Limb (tissue), 2 donors: ENCODE measurements around the gene UNC119B.
"Not testable (repeated sequence)": the region's sequence is repeated elsewhere in the genome, so short reads cannot be mapped to it uniquely, and the experiment has no call there.

Experiments
- DNase-seq, 2 donors: peaks; one replicate each; pipeline ENCODE4 v3.0.0-alpha.2; 2016; ENCODE audit errors: extremely low spot score in 2 of 2

The UNC119B gene

DNA sequence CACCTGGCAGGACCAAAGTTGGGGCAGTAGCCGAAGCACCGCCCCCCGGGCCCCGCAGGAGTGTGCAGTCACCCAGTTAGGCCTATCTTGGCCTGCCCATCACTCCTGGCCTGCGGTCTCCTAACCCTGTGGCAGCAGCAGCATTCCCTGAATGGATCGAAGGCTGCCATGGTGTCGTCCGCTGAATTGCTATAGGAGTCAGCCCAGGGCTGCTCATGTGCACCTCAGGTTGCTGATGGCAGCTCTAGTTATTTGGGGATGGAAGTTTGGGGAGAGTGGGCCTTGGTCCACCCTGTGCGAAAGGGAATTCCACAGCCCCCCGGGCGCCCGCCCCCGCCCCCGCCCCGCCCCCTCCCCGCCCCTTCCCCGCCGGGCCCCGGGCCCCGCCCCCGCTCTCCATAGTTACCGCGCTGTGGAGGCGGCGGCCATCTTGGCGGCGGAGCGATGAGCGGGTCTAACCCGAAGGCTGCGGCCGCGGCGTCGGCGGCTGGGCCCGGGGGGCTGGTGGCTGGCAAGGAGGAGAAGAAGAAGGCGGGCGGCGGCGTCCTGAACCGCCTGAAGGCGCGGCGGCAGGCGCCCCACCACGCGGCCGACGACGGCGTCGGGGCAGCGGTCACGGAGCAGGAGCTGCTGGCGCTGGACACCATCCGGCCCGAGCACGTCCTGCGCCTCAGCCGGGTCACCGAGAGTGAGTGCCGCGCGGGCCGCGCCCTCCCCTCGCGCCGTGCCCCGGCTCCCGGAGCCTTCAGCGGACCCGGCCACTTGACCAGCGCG is at the start of gene UNC119B:
Gene UNC119B (plus strand): TSS at position 428 of the 774 bp plus-strand sequence. CDS start 17 bp downstream, at position 445.
- DNase-seq = peak; percentile 60 to 88

DNA sequence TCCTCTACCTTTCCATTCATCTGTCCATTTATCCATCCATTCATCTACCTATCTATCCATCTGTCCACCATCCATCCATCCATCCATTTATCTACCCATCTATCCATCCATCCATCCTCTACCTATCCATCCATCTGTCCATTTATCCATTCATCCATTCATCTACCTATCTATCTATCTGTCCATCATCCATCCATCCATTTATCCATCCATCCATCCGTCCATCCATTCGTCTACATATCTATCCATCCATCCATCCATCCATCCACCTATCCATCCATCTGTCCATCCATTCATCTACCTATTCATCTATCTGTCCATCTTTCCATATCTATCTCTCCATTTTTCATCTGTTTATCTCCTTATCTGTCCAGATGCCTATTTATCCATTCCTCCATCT is 48.8 kb upstream of the UNC119B start:
- DNase-seq = no peak

DNA sequence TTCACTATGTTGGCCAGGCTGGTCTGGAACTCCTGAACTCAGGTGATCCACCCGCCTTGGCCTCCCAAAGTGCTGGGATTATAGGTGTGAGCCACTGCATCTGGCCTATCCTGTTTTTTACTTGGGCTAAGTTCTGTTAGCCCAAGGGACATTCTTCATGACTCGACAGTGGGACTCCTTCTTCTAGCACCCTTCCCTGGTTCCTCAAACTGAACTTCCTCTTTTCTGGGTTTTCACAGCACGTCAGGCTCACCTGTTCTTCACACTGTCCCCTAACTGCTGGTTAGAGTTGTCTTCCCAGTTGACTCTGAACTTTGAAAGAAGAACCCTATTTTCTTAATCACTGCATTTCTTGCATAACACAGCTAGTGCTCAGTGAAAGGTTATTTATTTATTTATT is 47.4 kb upstream of the UNC119B start:
- no peak for DNase-seq

DNA sequence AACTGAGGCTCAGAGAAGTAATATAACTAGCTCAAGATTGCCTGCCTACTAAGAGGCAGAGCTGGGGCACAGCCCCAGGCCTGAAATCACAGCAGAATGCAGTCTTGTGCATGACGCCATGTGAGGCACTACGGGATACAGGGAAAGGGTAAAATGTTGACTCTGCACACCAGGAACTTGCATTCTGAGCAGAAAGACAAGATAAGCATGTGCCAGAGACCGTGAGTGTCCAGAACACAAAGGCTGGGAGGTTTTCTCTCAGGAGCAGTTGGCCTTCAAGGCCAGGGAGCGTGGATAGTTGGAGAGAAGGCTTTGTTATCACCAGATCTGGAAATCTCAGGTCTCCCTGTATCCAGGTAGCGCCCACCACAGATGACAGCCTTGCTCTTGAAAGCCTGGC is 46.5 kb upstream of the UNC119B start:
- DNase-seq = no peak

DNA sequence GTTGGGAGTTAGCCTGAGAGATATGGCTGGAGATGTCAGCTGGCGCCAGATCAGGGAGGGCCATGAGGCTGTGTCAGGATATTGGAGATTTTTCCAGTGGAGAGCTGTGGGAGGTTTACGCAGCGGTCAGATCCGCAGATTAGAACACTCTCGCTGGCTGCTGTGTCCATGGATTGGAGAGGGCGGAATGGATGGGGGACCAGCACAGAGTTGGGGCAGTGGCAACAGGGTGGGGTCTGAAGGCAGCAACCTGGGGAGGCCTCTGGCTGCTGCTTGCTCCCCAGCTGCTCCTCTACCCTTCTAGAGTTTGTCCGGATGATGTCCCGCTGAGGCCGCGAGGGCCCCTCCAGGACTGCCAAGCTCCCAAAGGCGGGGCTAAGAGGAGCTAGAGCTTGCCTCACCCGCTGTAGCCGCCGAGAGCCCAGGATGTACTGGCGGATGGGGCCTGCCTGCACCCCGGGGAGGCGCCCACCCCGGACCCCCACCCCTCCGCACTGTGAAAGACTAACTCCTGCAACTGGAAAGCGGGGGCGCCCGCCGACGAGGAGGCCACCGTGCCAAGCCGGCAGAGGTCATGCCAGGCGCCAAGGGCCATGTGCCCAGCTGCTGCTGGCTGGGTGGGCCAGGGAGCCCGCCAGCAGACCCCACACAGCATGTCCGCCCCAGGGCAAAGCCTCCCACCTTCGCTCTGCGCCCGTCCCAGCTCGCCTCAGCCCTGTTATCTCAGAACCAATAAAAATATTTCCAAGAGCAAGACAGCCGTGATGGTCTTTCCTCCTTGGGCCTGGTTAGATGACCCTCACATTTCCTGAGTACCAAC is 43.5 kb upstream of the UNC119B start:
- no peak for DNase-seq

DNA sequence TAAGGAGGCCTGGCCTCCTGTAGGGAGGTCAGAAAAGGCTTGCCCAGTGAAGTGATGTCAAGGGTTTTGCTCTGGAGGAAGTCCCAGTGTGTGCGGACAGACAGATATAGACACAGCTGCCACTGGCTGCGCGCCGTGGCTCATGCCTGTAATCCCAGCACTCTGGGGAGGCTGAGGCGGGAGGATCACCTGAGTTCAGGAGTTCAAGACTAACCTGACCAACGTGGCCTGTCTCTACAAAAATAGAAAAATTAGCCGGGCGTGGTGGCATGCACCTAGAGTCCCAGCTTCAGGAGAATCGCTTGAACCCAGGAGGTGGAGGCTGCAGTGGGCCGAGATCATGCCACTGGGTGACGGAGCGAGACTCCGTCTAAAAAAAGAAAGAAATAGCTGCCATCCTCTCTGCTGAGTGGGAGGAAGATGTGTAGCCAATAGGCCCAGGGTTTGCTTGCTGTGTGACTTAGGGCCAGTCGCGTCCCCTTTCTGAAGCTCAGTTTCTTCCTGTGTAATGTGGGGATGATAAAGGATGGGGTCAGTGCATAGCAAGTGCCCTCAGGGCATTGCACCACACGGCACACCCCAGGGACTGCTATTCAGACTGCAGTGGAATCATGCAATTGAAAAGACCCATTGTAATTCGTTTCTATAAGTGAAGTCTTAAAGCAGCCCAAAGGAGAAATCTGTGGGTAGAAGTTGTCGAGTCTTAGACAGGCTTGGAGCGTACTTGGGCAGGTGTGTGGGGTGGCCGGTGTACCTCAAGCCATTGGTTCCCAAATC is 42.0 kb upstream of the UNC119B start:
- DNase-seq = no peak

DNA sequence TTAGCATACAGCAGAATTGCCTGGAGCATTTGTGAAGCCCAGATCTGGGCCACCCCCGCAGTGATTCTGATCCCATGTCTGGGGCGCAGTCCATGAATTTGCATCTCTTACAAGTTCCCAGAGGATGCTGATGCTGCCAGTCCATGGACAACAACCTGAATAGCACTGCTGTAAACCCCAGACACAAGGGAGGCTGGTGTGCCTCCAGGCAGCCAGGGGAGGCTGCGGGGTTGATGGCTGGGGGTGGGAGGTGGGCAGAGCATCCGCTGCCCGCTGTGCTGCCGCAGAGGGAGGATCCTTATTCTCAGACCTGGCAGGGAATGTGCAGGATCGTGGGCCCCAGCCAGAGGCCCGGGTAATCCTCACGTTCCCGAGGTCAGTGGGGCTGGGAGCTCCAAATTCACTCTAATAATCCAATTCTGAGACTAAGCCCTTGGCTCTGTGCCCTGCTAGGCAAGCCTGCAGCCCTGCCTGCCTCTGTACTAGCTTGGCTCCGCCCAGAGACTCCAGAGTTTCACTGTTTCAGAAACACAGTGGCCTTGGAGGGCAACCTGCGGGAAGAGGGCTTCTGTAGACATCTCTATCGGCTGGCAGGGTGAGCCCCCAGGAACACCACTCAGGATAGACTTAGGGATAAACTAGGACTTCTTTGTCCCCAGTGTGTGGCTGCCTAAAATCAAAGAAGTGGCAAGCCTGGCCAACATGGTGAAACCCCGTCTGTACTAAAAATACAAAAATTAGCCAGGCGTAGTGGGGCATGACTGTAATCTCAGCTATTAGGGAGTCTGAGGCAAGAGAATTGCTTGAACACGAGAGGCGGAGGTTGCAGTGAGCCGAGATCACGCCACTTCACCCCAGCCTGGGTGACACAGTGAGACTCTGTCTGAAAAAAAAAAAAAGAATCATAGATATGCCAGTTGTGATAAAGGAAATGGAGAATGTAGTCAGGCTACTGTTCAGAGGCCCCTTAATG is 41.1 kb upstream of the UNC119B start:
- no peak for DNase-seq

DNA sequence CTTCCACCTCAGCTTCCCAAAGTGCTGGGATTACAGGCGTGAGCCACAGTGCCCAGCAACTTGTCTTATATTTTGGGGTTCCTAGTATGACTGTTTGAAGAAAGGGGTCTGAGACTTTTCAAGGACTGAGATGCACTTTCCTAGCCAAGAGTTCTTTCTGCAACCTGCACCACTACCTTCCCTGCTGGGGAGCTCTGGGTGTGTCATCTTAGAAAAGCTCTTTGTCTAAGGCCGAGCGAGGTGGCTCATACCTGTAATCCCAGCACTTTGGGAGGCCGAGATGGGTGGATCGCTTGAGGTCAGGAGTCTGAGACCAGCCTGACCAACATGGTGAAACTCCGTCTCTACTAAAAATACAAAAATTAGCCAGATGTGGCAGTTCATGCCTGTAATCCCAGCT is 40.0 kb upstream of the UNC119B start:
- DNase-seq = not testable (repeated sequence)

DNA sequence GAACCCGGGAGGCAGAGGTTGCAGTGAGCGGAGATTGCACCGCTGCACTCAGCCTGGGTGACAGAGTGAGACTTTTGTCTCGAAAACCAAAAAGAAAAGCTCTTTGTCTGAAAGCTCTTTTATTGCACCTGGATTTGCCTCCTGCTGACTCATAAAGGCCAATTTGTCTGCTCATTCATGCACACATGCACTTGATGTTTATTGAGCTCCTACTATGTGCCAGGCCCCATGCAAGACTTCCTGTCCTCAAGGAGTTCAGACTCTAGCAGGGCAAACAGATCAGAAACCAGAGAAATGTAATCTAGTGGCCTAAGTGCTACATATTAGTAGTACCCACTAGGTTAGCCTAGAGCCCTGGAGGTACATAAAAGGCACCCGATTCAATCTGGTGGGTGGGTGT is 39.6 kb upstream of the UNC119B start:
- DNase-seq = no peak

DNA sequence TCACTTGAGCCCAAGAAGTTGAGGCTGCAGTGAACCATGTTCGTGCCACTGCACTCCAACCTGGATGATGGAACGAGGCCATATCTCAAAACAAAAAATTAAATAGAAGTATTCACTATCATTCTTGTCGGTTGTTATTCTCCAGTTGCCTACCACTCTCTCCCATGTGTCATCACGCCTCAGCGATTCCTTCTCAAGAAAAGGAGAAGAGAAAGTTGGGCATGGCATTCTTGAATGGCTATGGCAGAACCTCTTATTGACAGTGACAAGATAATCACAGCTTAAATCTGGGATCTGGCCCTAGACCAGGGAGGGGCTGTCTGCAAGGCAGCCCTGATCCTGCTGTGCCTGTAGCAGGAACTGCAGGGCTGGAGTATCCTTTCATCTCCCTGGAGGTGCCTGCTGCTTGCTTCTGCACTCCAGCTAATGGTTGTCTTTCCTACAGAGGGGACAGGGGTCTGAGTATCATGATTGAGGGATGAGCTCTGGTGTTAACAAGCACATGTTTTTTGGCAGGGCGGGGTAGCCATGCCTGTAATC is 36.1 kb upstream of the UNC119B start:
- no peak for DNase-seq

DNA sequence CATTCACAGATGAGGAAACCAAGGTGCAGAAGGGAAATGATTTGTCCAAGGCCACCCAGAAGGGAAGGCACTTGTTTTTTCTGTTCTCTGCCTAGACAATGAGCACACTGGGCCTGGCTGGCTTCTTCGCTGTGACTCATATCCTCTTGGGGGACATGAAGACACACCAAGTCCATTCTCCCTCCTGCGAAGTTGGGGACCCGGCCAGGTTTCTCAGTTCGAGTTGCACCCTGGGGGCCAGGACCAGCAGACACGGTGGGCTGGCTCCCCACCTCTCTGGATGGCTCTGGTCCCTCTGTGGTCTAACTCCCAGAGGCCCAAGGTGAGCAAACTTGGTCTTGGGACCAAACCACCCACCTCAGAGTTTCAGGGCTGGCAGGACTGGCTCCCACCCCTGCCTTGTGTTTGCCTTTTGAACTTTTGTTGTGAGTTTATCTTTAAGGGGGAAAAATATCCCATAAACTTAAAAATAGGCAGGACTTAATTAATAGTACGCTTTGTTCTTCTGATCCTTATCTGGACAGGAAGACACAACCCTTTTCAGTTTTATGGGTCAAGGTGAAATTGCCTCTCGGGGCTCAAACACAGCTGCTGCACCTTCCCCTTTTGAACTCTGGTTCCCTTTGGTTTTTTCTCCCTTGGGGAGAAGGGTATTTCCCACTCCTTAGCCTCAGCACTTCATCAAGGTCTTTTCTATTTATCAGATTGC is 32.3 kb upstream of the UNC119B start:
- no peak for DNase-seq

DNA sequence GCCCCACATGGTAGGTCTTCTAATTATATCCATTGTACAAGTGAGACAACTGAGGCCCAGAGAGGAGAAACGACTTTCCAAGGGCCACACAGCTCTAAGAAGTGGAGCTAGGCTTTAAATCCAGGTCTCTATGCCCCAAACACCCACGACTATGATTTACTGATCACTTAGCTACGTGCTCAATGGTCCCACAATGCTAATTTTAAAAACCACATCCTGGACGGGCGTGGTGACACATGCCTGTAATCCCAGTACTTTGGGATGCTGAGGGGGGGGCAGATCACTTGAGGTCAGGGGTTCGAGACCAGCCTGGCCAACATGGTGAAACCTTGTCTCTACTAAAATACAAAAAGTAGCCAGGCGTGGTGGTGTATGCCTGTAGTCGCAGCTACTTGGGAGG is 31.7 kb upstream of the UNC119B start:
- DNase-seq = no peak

DNA sequence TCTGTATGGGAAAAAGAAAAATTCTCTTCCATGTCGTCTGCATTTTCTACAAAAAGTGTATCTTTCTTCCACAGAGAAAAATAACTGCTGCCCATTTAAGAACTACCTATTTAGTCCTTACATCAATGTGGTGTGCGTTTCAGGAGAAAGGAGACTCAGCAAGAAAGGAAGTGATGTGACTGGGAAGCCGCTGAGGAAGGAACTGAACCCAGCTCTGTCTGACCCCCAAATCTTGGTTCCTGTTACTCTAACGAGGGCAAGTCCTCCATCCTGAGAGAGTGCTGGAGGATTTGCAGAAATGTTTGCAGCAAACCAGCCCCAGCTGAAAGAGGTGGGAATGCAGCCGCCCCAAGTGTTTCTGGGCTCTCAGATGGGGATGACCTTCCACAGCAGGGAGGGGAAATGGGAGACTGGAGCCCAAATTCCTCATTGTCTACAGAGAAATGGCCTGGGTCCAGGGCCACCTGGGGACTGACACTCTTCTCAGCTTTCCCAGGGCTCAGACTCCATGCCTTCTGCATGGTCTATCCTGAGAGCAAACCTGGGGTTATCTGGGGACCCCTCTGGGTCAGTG is 30.0 kb upstream of the UNC119B start:
- DNase-seq = no peak

DNA sequence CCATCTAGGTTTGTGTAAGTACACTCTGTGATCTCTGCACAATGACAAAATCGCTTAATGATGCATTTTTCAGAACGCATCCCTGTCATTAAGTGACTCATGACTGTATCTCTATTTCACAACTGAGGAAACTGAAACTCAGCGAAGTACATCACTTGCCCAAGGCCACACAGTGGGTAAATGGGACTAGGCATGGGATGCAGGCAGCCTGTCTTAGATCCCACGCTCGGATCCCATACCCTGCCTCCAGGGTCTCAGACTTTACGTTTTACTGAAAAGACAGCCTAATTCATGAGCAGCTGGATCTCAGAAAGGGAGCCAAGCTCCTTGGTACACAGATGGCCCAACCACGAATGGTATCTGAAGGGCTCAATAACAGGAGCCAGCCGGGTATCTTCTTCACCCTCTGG is 25.7 kb upstream of the UNC119B start:
- DNase-seq = no peak

DNA sequence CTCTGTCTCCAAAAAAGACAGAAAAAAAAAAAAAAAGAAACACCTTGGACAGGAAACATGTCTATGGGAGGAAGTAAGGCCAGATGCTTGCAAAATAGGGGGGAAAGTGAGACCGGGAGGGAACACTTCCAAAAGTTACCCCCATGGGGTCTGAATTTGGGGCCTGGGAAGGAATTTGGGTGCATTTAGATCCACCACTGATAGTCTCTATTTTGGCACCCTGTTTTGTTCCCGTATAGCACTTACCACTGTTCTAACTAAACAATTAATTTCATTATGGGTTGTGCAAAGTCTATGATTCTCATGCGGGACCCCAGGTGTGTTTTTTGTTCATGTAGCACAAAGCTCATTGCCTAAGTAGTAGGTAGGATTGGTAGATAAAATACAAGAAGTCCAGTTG is 24.7 kb upstream of the UNC119B start:
- DNase-seq = no peak

DNA sequence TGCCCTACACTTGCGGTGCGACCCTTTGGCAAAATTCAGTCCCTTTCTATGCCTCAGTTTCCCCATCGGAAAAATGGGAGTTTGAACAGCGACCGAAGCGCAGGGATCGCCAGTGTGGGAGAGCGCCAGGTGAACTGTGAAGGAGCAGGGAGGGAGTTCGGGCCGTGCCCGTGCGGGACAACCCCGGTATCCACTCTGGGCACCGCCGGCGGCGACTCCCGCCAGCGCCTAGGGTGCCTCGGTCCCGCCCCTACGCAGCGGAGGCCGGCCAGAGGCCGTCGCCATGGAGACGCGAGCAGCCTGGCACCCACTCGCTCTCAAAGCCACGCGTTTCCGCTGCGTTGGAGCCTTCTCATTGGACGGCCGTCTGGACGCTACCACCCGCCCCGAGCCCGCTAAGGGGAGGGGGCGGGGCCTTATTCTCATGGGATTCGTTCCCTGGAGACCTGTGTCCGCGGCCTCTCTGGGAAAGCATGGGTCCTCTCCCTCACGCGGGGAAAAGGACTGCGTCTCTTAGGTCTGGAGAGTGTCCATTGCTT is 24.0 kb upstream of the UNC119B start:
- DNase-seq = peak; percentile 91 to 94

DNA sequence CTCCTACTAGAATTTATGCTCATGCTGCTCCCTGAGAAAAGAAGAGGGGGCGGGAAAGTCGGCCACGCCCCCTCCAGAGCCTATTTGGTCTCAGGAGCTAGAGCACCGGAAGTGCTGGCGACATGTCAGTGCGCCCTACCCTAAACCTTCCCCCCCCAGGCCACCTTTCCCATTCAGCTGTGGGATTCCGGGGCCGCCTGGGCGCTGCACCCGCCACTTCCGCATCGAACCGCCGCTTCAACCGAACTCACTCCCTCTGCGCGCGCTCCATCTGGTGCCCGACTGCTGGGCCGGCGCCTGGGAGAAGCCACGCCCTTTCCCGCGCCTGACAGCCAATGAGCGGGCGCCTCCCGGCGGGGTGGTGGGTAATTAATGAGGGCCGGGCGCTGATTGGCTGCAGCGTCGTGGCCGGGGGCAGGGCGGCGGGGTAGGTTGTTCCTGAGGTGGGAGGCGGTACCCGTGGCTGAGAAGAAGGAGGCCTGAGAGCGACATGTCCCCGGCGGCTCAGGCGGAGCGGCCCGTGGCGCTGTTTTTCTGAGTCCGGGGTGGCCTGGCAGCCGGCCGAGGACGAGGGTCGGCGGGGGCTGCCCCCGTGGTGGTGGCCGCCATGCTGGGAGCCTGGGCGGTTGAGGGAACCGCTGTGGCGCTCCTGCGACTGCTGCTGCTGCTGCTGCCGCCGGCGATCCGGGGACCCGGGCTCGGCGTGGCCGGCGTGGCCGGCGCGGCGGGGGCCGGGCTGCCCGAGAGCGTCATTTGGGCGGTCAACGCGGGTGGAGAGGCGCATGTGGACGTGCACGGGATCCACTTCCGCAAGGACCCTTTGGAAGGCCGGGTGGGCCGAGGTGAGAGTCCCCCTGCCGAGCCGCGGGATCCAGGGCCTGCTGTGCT is 23.3 kb upstream of the UNC119B start, which contains the start of gene MLEC:
Gene MLEC (plus strand): TSS at position 460 of the 888 bp plus-strand sequence. CDS start 148 bp downstream, at position 608.
- peak; percentile 98 to 99 for DNase-seq
